ENCODE results near the gene MPC1. TPM values are rescaled to one million over a fixed set of nuclear protein-coding genes. Genes with fewer than 3 reads are reported as not detected.

MPC1 gene
- total RNA-seq, 1 donor: 23.5 TPM

GRCh38 chr6:166400181-166400580 lies 17.4 kb upstream of the MPC1 start:
- no peaks in the 10 kb centered on the region for H4K20me1 ChIP-seq (ENCODE audit: insufficient read depth, low read length)
- H3K27ac ChIP-seq (ENCODE audit: low read depth, low read length): no peak overlapping the region
- no peak for DNase-seq (ENCODE audit: insufficient read length, low spot score, missing footprints)
- H3K4me2 ChIP-seq (ENCODE audit: insufficient read depth, low read length): no peak overlapping the region
- H2AFZ ChIP-seq (ENCODE audit: low read length): no peak overlapping the region
- no peaks in the 10 kb centered on the region for H3K36me3 ChIP-seq (ENCODE audit: insufficient read depth, low read length)
- peaks cover 5% of the 10 kb centered on the region for H3K4me1 ChIP-seq (ENCODE audit: insufficient read depth, low read length)
- H3K4me3 ChIP-seq (ENCODE audit: insufficient read depth, low read length): no peak overlapping the region
- H3K79me2 ChIP-seq (ENCODE audit: insufficient read depth, low read length): no peaks in the 10 kb centered on the region
- TF ChIP-seq CTCF (IDR thresholded peaks at IDR 0.05; ENCODE audit: extremely low read depth, low read depth, low read length): no peak
- H3K27me3 ChIP-seq (ENCODE audit: insufficient read depth, low read length): peaks cover 6% of the 10 kb centered on the region
- H3K9me3 ChIP-seq (ENCODE audit: low read depth, low read length): no peaks in the 10 kb centered on the region

GRCh38 chr6:166398348-166398747 lies 15.6 kb upstream of the MPC1 start:
- Histone ChIP-seq H3K4me1 (ENCODE audit: insufficient read depth, low read length) (peaks cover 5% of the 10 kb centered on the region), H3K4me2 (ENCODE audit: insufficient read depth, low read length) (no peak overlapping the region), H3K27ac (ENCODE audit: low read depth, low read length) (no peak overlapping the region), H3K4me3 (ENCODE audit: insufficient read depth, low read length) (no peak overlapping the region), H3K9me3 (ENCODE audit: low read depth, low read length) (no peaks in the 10 kb centered on the region), H3K27me3 (ENCODE audit: insufficient read depth, low read length) (peaks cover 13% of the 10 kb centered on the region), H3K79me2 (ENCODE audit: insufficient read depth, low read length) (no peaks in the 10 kb centered on the region), H2AFZ (ENCODE audit: low read length) (no peak overlapping the region), H3K36me3 (ENCODE audit: insufficient read depth, low read length) (no peaks in the 10 kb centered on the region), H4K20me1 (ENCODE audit: insufficient read depth, low read length) (no peaks in the 10 kb centered on the region)
- TF ChIP-seq CTCF (IDR thresholded peaks at IDR 0.05; ENCODE audit: extremely low read depth, low read depth, low read length): no peak
- DNase-seq (ENCODE audit: insufficient read length, low spot score, missing footprints): no peak

GRCh38 chr6:166397849-166398248 lies 15.1 kb upstream of the MPC1 start:
- Histone ChIP-seq H3K4me3 (ENCODE audit: insufficient read depth, low read length) (no peak overlapping the region), H3K9me3 (ENCODE audit: low read depth, low read length) (no peaks in the 10 kb centered on the region), H3K4me1 (ENCODE audit: insufficient read depth, low read length) (peaks cover 4% of the 10 kb centered on the region), H3K4me2 (ENCODE audit: insufficient read depth, low read length) (no peak overlapping the region), H3K36me3 (ENCODE audit: insufficient read depth, low read length) (no peaks in the 10 kb centered on the region), H2AFZ (ENCODE audit: low read length) (no peak overlapping the region), H3K27ac (ENCODE audit: low read depth, low read length) (no peak overlapping the region), H4K20me1 (ENCODE audit: insufficient read depth, low read length) (no peaks in the 10 kb centered on the region), H3K27me3 (ENCODE audit: insufficient read depth, low read length) (peaks cover 13% of the 10 kb centered on the region), H3K79me2 (ENCODE audit: insufficient read depth, low read length) (no peaks in the 10 kb centered on the region)
- DNase-seq (ENCODE audit: insufficient read length, low spot score, missing footprints): no peak
- TF ChIP-seq CTCF (IDR thresholded peaks at IDR 0.05; ENCODE audit: extremely low read depth, low read depth, low read length): no peak

- Histone ChIP-seq H4K20me1 (ENCODE audit: insufficient read depth, low read length) (no peaks in the 10 kb centered on the region), H3K4me2 (ENCODE audit: insufficient read depth, low read length) (no peak overlapping the region), H2AFZ (ENCODE audit: low read length) (no peak overlapping the region), H3K27me3 (ENCODE audit: insufficient read depth, low read length) (peaks cover 13% of the 10 kb centered on the region), H3K4me1 (ENCODE audit: insufficient read depth, low read length) (no peaks in the 10 kb centered on the region), H3K36me3 (ENCODE audit: insufficient read depth, low read length) (no peaks in the 10 kb centered on the region), H3K79me2 (ENCODE audit: insufficient read depth, low read length) (no peaks in the 10 kb centered on the region), H3K27ac (ENCODE audit: low read depth, low read length) (no peak overlapping the region), H3K4me3 (ENCODE audit: insufficient read depth, low read length) (no peak overlapping the region), H3K9me3 (ENCODE audit: low read depth, low read length) (no peaks in the 10 kb centered on the region)
- no peak for DNase-seq (ENCODE audit: insufficient read length, low spot score, missing footprints)
- no peak for TF ChIP-seq CTCF (IDR thresholded peaks at IDR 0.05; ENCODE audit: extremely low read depth, low read depth, low read length)
Measured at GRCh38 chr6:166395778-166396177, 13.0 kb upstream of the MPC1 start.
